Activated naive CD4-positive, alpha-beta T cell treated with anti-CD3 and anti-CD28 coated beads for 36 hours (primary cell): ENCODE data around the gene SPACDR. TPM values are rescaled to one million over a fixed set of nuclear protein-coding genes. Genes with fewer than 3 reads are reported as not detected.

ENCODE experiments used
- CTCF ChIA-PET: fragments of 350-600 bp; sonication (Branson Sonifier 250); formaldehyde crosslinking; loops from one replicate; lab custom pipeline; 2021; ENCODE audit warnings: antibody characterized with exemption; lab: Charles Lee
- DNase-seq: peaks from one replicate; pipeline ENCODE4 v3.0.0-alpha.2; 2020
- H3K27ac Mint-ChIP-seq: one replicate; pipeline ENCODE4 v1.8.0; 2021; ENCODE audit warnings: mild to moderate bottlenecking, mixed read lengths
- H3K27me3 Mint-ChIP-seq: one replicate; pipeline ENCODE4 v1.8.0; 2021; ENCODE audit warnings: low read depth, mixed read lengths
- H3K36me3 Mint-ChIP-seq: one replicate; pipeline ENCODE4 v1.8.0; 2021; ENCODE audit warnings: low read depth, mixed read lengths
- H3K4me1 Mint-ChIP-seq: one replicate; pipeline ENCODE4 v1.8.0; 2021; ENCODE audit warnings: low read depth, mixed read lengths
- H3K4me3 Mint-ChIP-seq: one replicate; pipeline ENCODE4 v1.8.0; 2021; ENCODE audit warnings: mild to moderate bottlenecking, moderate library complexity, mixed read lengths
- H3K9me3 Mint-ChIP-seq: one replicate; pipeline ENCODE4 v1.8.0; 2021; ENCODE audit warnings: mixed read lengths
- intact Hi-C: fragments of 100-400 bp; cut with micrococcal nuclease; formaldehyde crosslinking; loops from one replicate; pipeline ENCODE4 v1.15.1; 2023
- total RNA-seq, 2 experiments: library from RNA; stranded (reverse); gene quantifications; one replicate each; pipeline ENCODE4 v1.2.3, GENCODE V29; 2021

SPACDR gene
- total RNA-seq, 2 experiments from 2014 or later, result 2.3 to 2.6 TPM

GRCh38 chr7:100418930-100419659 is 45.0 kb downstream of the SPACDR start:
- intact Hi-C loops, result no loop called here
- CTCF ChIA-PET, result interaction anchor here (0.6 kb wide), 1 partner anchor 41 kb away, joined by 3 read pairs; no protein-coding TSS in a partner anchor
- no peaks in the 10 kb centered on the region for H3K4me1 Mint-ChIP-seq
- H3K36me3 Mint-ChIP-seq, result no peaks in the 10 kb centered on the region
- H3K9me3 Mint-ChIP-seq, result no peaks in the 10 kb centered on the region
- no peak overlapping the region for H3K27ac Mint-ChIP-seq
- H3K27me3 Mint-ChIP-seq, result no peaks in the 10 kb centered on the region
- H3K4me3 Mint-ChIP-seq, result no peak overlapping the region
- DNase-seq, result no peak

- intact Hi-C loops, result no loop called here
- CTCF ChIA-PET, result interaction anchor here (0.6 to 2.2 kb wide), 3 partner anchors 8 to 126 kb away, joined by 3 to 10 read pairs (median 4); no protein-coding TSS in a partner anchor
These were observed 48.6 kb downstream of the SPACDR start for GRCh38 chr7:100415448-100415847.

GRCh38 chr7:100413889-100414288 is 50.2 kb downstream of the SPACDR start:
- no peak for DNase-seq
- Mint-ChIP-seq H3K27me3 (no peaks in the 10 kb centered on the region), H3K9me3 (no peaks in the 10 kb centered on the region), H3K4me3 (no peak overlapping the region), H3K36me3 (no peaks in the 10 kb centered on the region), H3K4me1 (no peaks in the 10 kb centered on the region), H3K27ac (no peak overlapping the region)
- CTCF ChIA-PET, result no interaction called here
- intact Hi-C loops, result no loop called here

More at GRCh38 chr7:100415448-100415847, 48.6 kb downstream of the SPACDR start:
- Mint-ChIP-seq H3K4me1 (no peaks in the 10 kb centered on the region), H3K9me3 (no peaks in the 10 kb centered on the region), H3K36me3 (no peaks in the 10 kb centered on the region), H3K4me3 (no peak overlapping the region), H3K27me3 (no peaks in the 10 kb centered on the region), H3K27ac (no peak overlapping the region)
- DNase-seq, result no peak

GRCh38 chr7:100413346-100413745 is 50.7 kb downstream of the SPACDR start:
- Mint-ChIP-seq H3K27me3 (no peaks in the 10 kb centered on the region), H3K36me3 (no peaks in the 10 kb centered on the region), H3K4me1 (no peaks in the 10 kb centered on the region), H3K9me3 (no peaks in the 10 kb centered on the region), H3K4me3 (no peak overlapping the region), H3K27ac (no peak overlapping the region)
- intact Hi-C loops, result no loop called here
- CTCF ChIA-PET, result no interaction called here
- DNase-seq, result no peak

- H3K9me3 Mint-ChIP-seq, result no peaks in the 10 kb centered on the region
- H3K27ac Mint-ChIP-seq, result no peak overlapping the region
- intact Hi-C loops, result no loop called here
- H3K27me3 Mint-ChIP-seq, result no peaks in the 10 kb centered on the region
- no peak overlapping the region for H3K4me3 Mint-ChIP-seq
- H3K4me1 Mint-ChIP-seq, result peaks cover 2% of the 10 kb centered on the region
- no peaks in the 10 kb centered on the region for H3K36me3 Mint-ChIP-seq
- CTCF ChIA-PET, result no interaction called here
- DNase-seq, result no peak
These were observed 53.0 kb downstream of the SPACDR start for GRCh38 chr7:100411101-100411500.

GRCh38 chr7:100407285-100408180 is 56.5 kb downstream of the SPACDR start:
- no peaks in the 10 kb centered on the region for H3K27me3 Mint-ChIP-seq
- no peak overlapping the region for H3K27ac Mint-ChIP-seq
- CTCF ChIA-PET, result interaction anchor here (0.6 to 4.0 kb wide), 32 partner anchors 9 to 564 kb away, joined by 3 to 60 read pairs (median 4); partner anchors contain the start of genes LAMTOR4, PILRB and ZCWPW1
- no peaks in the 10 kb centered on the region for H3K9me3 Mint-ChIP-seq
- H3K4me3 Mint-ChIP-seq, result no peak overlapping the region
- H3K4me1 Mint-ChIP-seq, result peaks cover 2% of the 10 kb centered on the region
- DNase-seq, result peak; percentile 61
- intact Hi-C loops, result loop anchor here (1.0 kb wide), 2 partner anchors 217 to 275 kb away; no protein-coding TSS in a partner anchor
- H3K36me3 Mint-ChIP-seq, result no peaks in the 10 kb centered on the region

GRCh38 chr7:100406767-100407166 is 57.3 kb downstream of the SPACDR start:
- CTCF ChIA-PET, result interaction anchor here (0.8 to 4.0 kb wide), 21 partner anchors 9 to 304 kb away, joined by 3 to 60 read pairs (median 5); partner anchors contain the start of genes PILRB and ZCWPW1
- Mint-ChIP-seq H3K36me3 (no peaks in the 10 kb centered on the region), H3K4me3 (no peak overlapping the region), H3K27me3 (no peaks in the 10 kb centered on the region), H3K9me3 (no peaks in the 10 kb centered on the region), H3K27ac (no peak overlapping the region), H3K4me1 (peaks cover 2% of the 10 kb centered on the region)
- no peak for DNase-seq
- intact Hi-C loops, result loop anchor here (1.0 kb wide), 2 partner anchors 216 to 274 kb away; no protein-coding TSS in a partner anchor

Other genes starting within 250 kb of the SPACDR start
- 10 to 100 TPM; 22.7 to 22.8 TPM for gene PVRIG, start 244.3 kb downstream of the SPACDR start, total RNA-seq
- gene SPDYE3, start 156.6 kb downstream of the SPACDR start, total RNA-seq, result not detected
- gene PILRB, start 106.1 kb downstream of the SPACDR start, total RNA-seq, result 10 to 100 TPM; 30.5 to 31.4 TPM
- under 1 TPM; 0.27 to 0.29 TPM for gene PILRA, start 90.8 kb downstream of the SPACDR start, total RNA-seq
- gene ZCWPW1, start 35.6 kb downstream of the SPACDR start, total RNA-seq, result 1 to 10 TPM; 3.5 to 5.2 TPM
- gene MEPCE, start 34.4 kb downstream of the SPACDR start, total RNA-seq, result 10 to 100 TPM; 39.3 to 39.7 TPM
- 10 to 100 TPM; 45.3 to 53.6 TPM for gene PPP1R35, start 27.8 kb downstream of the SPACDR start, total RNA-seq
- gene TSC22D4, start 15.0 kb upstream of the SPACDR start, total RNA-seq, result 10 to 100 TPM; 46.0 to 48.7 TPM
- under 1 TPM; 0.17 to 0.30 TPM for gene NYAP1, start 19.7 kb upstream of the SPACDR start, total RNA-seq
- gene AGFG2, start 74.9 kb upstream of the SPACDR start, total RNA-seq, result 10 to 100 TPM; 23.4 to 23.9 TPM
- gene SAP25, start 109.6 kb upstream of the SPACDR start, total RNA-seq, result 10 to 100 TPM; 13.7 to 15.7 TPM
- gene LRCH4, start 121.9 kb upstream of the SPACDR start, total RNA-seq, result 10 to 100 TPM; 78.0 to 81.2 TPM
- gene FBXO24, start 122.1 kb upstream of the SPACDR start, total RNA-seq, result 1 to 10 TPM; 1.5 to 2.6 TPM
- 1 to 10 TPM; 5.8 to 6.8 TPM for gene PCOLCE, start 138.1 kb upstream of the SPACDR start, total RNA-seq
- gene MOSPD3, start 148.3 kb upstream of the SPACDR start, total RNA-seq, result 10 to 100 TPM; 12.3 to 13.0 TPM
- gene TFR2, start 177.3 kb upstream of the SPACDR start, total RNA-seq, result 1 to 10 TPM; 4.2 to 5.1 TPM
- gene ACTL6B, start 192.2 kb upstream of the SPACDR start, total RNA-seq, result not detected
- 100 to 1,000 TPM; 221 TPM for gene GNB2, start 209.5 kb upstream of the SPACDR start, total RNA-seq
- 10 to 100 TPM; 32.8 to 37.8 TPM for gene GIGYF1, start 230.0 kb upstream of the SPACDR start, total RNA-seq
- 10 to 100 TPM; 23.2 to 29.6 TPM for gene POP7, start 241.9 kb upstream of the SPACDR start, total RNA-seq